H1 (cell line): Measurements from ENCODE around the gene MMP25. TPM values are rescaled to one million over a fixed set of nuclear protein-coding genes. Genes with fewer than 3 reads are reported as not detected.

Experiments used
- CTCF ChIA-PET: fragments of 300-600 bp; sonication (Branson Sonifier 250); formaldehyde crosslinking; loops from one replicate; lab custom pipeline; 2021; ENCODE audit not compliant: partially characterized antibody; lab: Charles Lee
- POLR2A ChIA-PET: fragments of 300-600 bp; sonication (Branson Sonifier 250); formaldehyde crosslinking; loops from one replicate; lab custom pipeline; 2021; ENCODE audit warnings: inconsistent platforms; ENCODE audit not compliant: partially characterized antibody; lab: Charles Lee
- DNase-seq, 2 experiments: peaks; one replicate each; pipeline versions ENCODE4 v3.0.0 to v3.0.0-alpha.2; 2010 to 2022; ENCODE audit warnings: low spot score in 2 of 2, low read depth in 1 of 2, mixed read lengths in 1 of 2
- FAIRE-seq: peaks from 2 replicates; lab custom pipeline; 2011; peaks lifted over from hg19 to GRCh38; lab: Jason Lieb, UNC
- H2AFZ ChIP-seq: 2 replicates; pipeline ENCODE4 v1.8.1; 2012; ENCODE audit warnings: low read length, inconsistent platforms
- H2AK5ac ChIP-seq: 2 replicates; pipeline ENCODE4 v1.6.1; 2013; ENCODE audit warnings: low read depth, low read length
- H2BK120ac ChIP-seq: replicated peaks from 2 replicates; pipeline ENCODE3; 2013; ENCODE audit warnings: low read depth, low read length, inconsistent platforms
- H2BK12ac ChIP-seq: 2 replicates; pipeline ENCODE4 v1.6.1; 2013; ENCODE audit warnings: low read depth, low read length
- H2BK15ac ChIP-seq: 2 replicates; pipeline ENCODE4 v1.6.1; 2013; ENCODE audit warnings: low read length
- H2BK20ac ChIP-seq: 2 replicates; pipeline ENCODE4 v1.6.1; 2013; ENCODE audit warnings: low read length
- H2BK5ac ChIP-seq: 2 replicates; pipeline ENCODE4 v1.6.1; 2013; ENCODE audit warnings: low read depth, low read length
- H3K14ac ChIP-seq: 2 replicates; pipeline ENCODE4 v1.6.1; 2013; ENCODE audit warnings: inconsistent platforms; ENCODE audit not compliant: insufficient read length
- H3K18ac ChIP-seq: 2 replicates; pipeline ENCODE4 v1.6.1; 2013; ENCODE audit warnings: low read length; ENCODE audit errors: extremely low read depth
- H3K23ac ChIP-seq: 2 replicates; pipeline ENCODE4 v1.6.1; 2013; ENCODE audit warnings: inconsistent platforms; ENCODE audit not compliant: insufficient read length
- H3K23me2 ChIP-seq: 2 replicates; pipeline ENCODE4 v1.6.1; 2013; ENCODE audit warnings: low read depth, low read length
- H3K27ac ChIP-seq: 2 replicates; pipeline ENCODE4 v1.6.1; 2011; ENCODE audit warnings: low read depth, low read length, inconsistent platforms
- H3K27me3 ChIP-seq, 4 experiments: replicated peaks in 1 of 4; 1 replicate in 1 of 4; 2 replicates in 3 of 4; pipeline versions ENCODE4 v1.6.1 to v1.8.1; 2011 to 2013; ENCODE audit warnings: low read length in 3 of 4, mild to moderate bottlenecking in 3 of 4, inconsistent platforms in 2 of 4, mixed read lengths in 2 of 4, moderate library complexity in 1 of 4; ENCODE audit not compliant: control insufficient read depth in 3 of 4, insufficient read depth in 3 of 4; ENCODE audit errors: extremely low read depth in 1 of 4
- H3K36me3 ChIP-seq, 4 experiments: 2 replicates each; pipeline versions ENCODE4 v1.6.1 to v1.8.1; 2011 to 2013; ENCODE audit warnings: mild to moderate bottlenecking in 4 of 4, low read length in 3 of 4, moderate library complexity in 2 of 4, control low read depth in 1 of 4, inconsistent platforms in 1 of 4; ENCODE audit not compliant: insufficient read depth in 4 of 4, control insufficient read depth in 2 of 4
- H3K4ac ChIP-seq: replicated peaks from 2 replicates; pipeline ENCODE3; 2013; ENCODE audit warnings: low read length, low read depth, mixed read lengths, inconsistent platforms; ENCODE audit not compliant: insufficient read length
- H3K4me1 ChIP-seq, 4 experiments: replicated peaks in 1 of 4; 1 replicate in 1 of 4; 2 replicates in 3 of 4; pipeline versions ENCODE4 v1.6.1 to v1.8.1; 2011 to 2013; ENCODE audit warnings: low read length in 3 of 4, inconsistent platforms in 2 of 4, mixed read lengths in 1 of 4; ENCODE audit not compliant: insufficient read depth in 4 of 4, control insufficient read depth in 3 of 4
- H3K4me2 ChIP-seq, 2 experiments: 2 replicates each; pipeline versions ENCODE4 v1.6.1 to v1.8.1; 2011 to 2013; ENCODE audit warnings: low read depth in 2 of 2, low read length in 2 of 2, control low read depth in 1 of 2, inconsistent platforms in 1 of 2, mild to moderate bottlenecking in 1 of 2; ENCODE audit not compliant: insufficient read depth in 1 of 2
- H3K4me3 ChIP-seq, 4 experiments: fragments of 200-600, 300-600 bp in 1 of 4; sonication (generic), shearing (Covaris generic), sonication (Bioruptor Twin) in 1 of 4; 2 replicates each; pipeline versions ENCODE4 v1.5.1 to v1.8.1; 2011 to 2016; ENCODE audit warnings: low read length in 4 of 4, low read depth in 3 of 4, control low read depth in 2 of 4, inconsistent platforms in 2 of 4, mild to moderate bottlenecking in 2 of 4, mixed read lengths in 1 of 4, moderate library complexity in 1 of 4; ENCODE audit not compliant: insufficient read depth in 2 of 4; ENCODE audit errors: extremely low read depth in 1 of 4
- H3K56ac ChIP-seq: replicated peaks from 2 replicates; pipeline ENCODE3; 2013; ENCODE audit warnings: low read depth, mild to moderate bottlenecking, mixed read lengths, low read length, inconsistent platforms; ENCODE audit not compliant: insufficient read length
- H3K79me1 ChIP-seq: 2 replicates; pipeline ENCODE4 v1.6.1; 2013; ENCODE audit warnings: low read depth, low read length, control low read depth
- H3K79me2 ChIP-seq, 2 experiments: 2 replicates each; pipeline versions ENCODE4 v1.6.1 to v1.8.1; 2012 to 2013; ENCODE audit warnings: low read length in 2 of 2, mild to moderate bottlenecking in 2 of 2, inconsistent platforms in 1 of 2; ENCODE audit not compliant: insufficient read depth in 2 of 2, control insufficient read depth in 1 of 2
- H3K9ac ChIP-seq, 4 experiments: replicated peaks in 1 of 4; 1 replicate in 1 of 4; 2 replicates in 3 of 4; pipeline versions ENCODE4 v1.6.1 to v1.8.1; 2011 to 2013; ENCODE audit warnings: low read depth in 3 of 4, low read length in 3 of 4, control low read depth in 2 of 4, mild to moderate bottlenecking in 2 of 4, moderate library complexity in 2 of 4, inconsistent platforms in 1 of 4; ENCODE audit errors: extremely low read depth in 1 of 4
- H3K9me3 ChIP-seq, 2 experiments: 2 replicates each; pipeline versions ENCODE4 v1.6.1 to v1.8.1; 2012 to 2013; ENCODE audit warnings: mild to moderate bottlenecking in 2 of 2, moderate library complexity in 2 of 2, control low read depth in 1 of 2, inconsistent platforms in 1 of 2, low read depth in 1 of 2, low read length in 1 of 2, mixed read lengths in 1 of 2; ENCODE audit not compliant: insufficient read depth in 2 of 2
- H4K20me1 ChIP-seq, 2 experiments: replicated peaks in 1 of 2; 2 replicates each; pipeline versions ENCODE3 to v1.8.1; 2011 to 2013; ENCODE audit warnings: inconsistent platforms in 2 of 2, low read length in 2 of 2, mild to moderate bottlenecking in 1 of 2; ENCODE audit not compliant: insufficient read depth in 2 of 2, control insufficient read depth in 1 of 2
- H4K5ac ChIP-seq: 2 replicates; pipeline ENCODE4 v1.6.1; 2013; ENCODE audit warnings: low read length, low read depth, mixed read lengths, inconsistent platforms; ENCODE audit not compliant: insufficient read length
- H4K8ac ChIP-seq: 2 replicates; pipeline ENCODE4 v1.8.0; 2013; ENCODE audit warnings: mild to moderate bottlenecking, moderate library complexity, low read length, inconsistent platforms; ENCODE audit not compliant: insufficient read depth; ENCODE audit errors: extremely low read depth
- H4K91ac ChIP-seq: replicated peaks from 2 replicates; pipeline ENCODE3; 2013; ENCODE audit warnings: low read length, mixed read lengths, inconsistent platforms; ENCODE audit not compliant: insufficient read length
- CBX8 ChIP-seq: fragments of 300-800, 300-1000 bp; sonication (generic); IDR thresholded peaks from 2 replicates; pipeline ENCODE4 v1.7.1; 2016; ENCODE audit warnings: low read depth, low read length, borderline replicate concordance
- CHD2 ChIP-seq: IDR thresholded peaks from 2 replicates; pipeline ENCODE4 v1.6.1; 2012; ENCODE audit warnings: low read length, improper control_type of control experiment
- CREB1 ChIP-seq: IDR thresholded peaks from 2 replicates; pipeline ENCODE4 v1.6.1; 2012; ENCODE audit warnings: inconsistent platforms
- KDM1A ChIP-seq: fragments of 200-600, 300-600 bp; sonication (generic); IDR thresholded peaks from 2 replicates; pipeline ENCODE4 v1.7.1; 2016; ENCODE audit warnings: mild to moderate bottlenecking, low read length, borderline replicate concordance
- RAD21 ChIP-seq, 2 experiments: IDR thresholded peaks in 1 of 2; conservative IDR thresholded peaks in 1 of 2; 2 replicates each; pipeline ENCODE4 v1.6.1; 2011; ENCODE audit warnings: low read depth in 2 of 2, low read length in 2 of 2, improper control_type of control experiment in 1 of 2, inconsistent platforms in 1 of 2, mild to moderate bottlenecking in 1 of 2, moderate library complexity in 1 of 2
- RBBP5 ChIP-seq: IDR thresholded peaks from 2 replicates; pipeline ENCODE4 v1.7.1; 2012; ENCODE audit warnings: low read depth, mild to moderate bottlenecking, inconsistent platforms, low read length, moderate library complexity, borderline replicate concordance
- RXRA ChIP-seq: IDR thresholded peaks from 2 replicates; pipeline ENCODE4 v1.6.1; 2011; ENCODE audit warnings: low read depth, mild to moderate bottlenecking, low read length, moderate library complexity; ENCODE audit not compliant: insufficient read depth
- SIN3A ChIP-seq, 2 experiments: IDR thresholded peaks in 1 of 2; conservative IDR thresholded peaks in 1 of 2; 2 replicates each; pipeline ENCODE4 v1.6.1; 2011 to 2012; ENCODE audit warnings: low read length in 2 of 2, improper control_type of control experiment in 1 of 2, low read depth in 1 of 2, mild to moderate bottlenecking in 1 of 2
- WGBS, 2 experiments: shearing (Covaris generic) in 1 of 2; methylation state at CpG; one replicate each; pipeline versions ENCODE4 v1.1.6 to v1.1.7; 2013 to 2015; ENCODE audit warnings: low lambda C conversion rate in 2 of 2, mixed read lengths in 2 of 2, inconsistent platforms in 1 of 2, low coverage in 1 of 2, missing lambda C conversion rate in 1 of 2; ENCODE audit not compliant: insufficient replicate concordance in 2 of 2, insufficient coverage in 1 of 2, insufficient read length in 1 of 2; ENCODE audit errors: extremely low coverage in 1 of 2, missing lambda C conversion rate in 1 of 2; 5-methylcytosine and 5-hydroxymethylcytosine counted together
- polyA plus RNA-seq, 7 experiments: library from polyadenylated mRNA; depleted of rRNA in 3 of 7; stranded (reverse) in 5 of 7; unstranded in 2 of 7; fragments of >200 nt in 5 of 7; fragments of 200-250 nt in 2 of 7; gene quantifications; 1 replicate in 5 of 7; 2 replicates in 1 of 7; 4 replicates in 1 of 7; pipeline versions ENCODE4 v1.2.1 to v1.2.3, GENCODE V29; 2011 to 2013; ENCODE audit warnings: missing spikeins in 2 of 7, mixed read lengths in 2 of 7
- total RNA-seq: library from RNA; stranded (reverse); fragmentation: NEBNext Ultra II Directional; extraction: Animal tissue kit (Norgen Biotek cat#: 25700); gene quantifications from 2 replicates; pipeline ENCODE4 v1.2.1, GENCODE V29; 2021
- TF ChIP-seq, protein P1 (sequence below): IDR thresholded peaks from 2 replicates; pipeline ENCODE4 v1.6.1; 2012; ENCODE audit warnings: low read length, inconsistent platforms

The MMP25 gene
- total and polyA plus RNA-seq, 2 of the 8 experiments (the other 6 are each of a cell fraction or from before 2014, with no cell fraction given), result 7.7 to 26.7 TPM

- DNase-seq (peak in 1 of 2 experiments; percentile 81), FAIRE-seq (no peak)
- Histone ChIP-seq H3K4me3 (peak overlapping the region; percentile 32 to 58 (median 46)), H2BK120ac (no peak overlapping the region), H3K23ac (no peak overlapping the region), H4K8ac (peak overlapping the region; percentile 43), H3K23me2 (peaks cover 33% of the 10 kb centered on the region), H3K18ac (peak overlapping the region; percentile 96), H2BK20ac (peak overlapping the region; percentile 80; the same call in 1 of the 2 replicates), H3K4ac (peak overlapping the region; percentile 69), H3K79me2 (peaks cover 8 to 24% of the 10 kb centered on the region in 2 experiments), H4K5ac (no peak overlapping the region), H3K4me1 (peaks cover 17 to 70% (median 57%) of the 10 kb centered on the region in 4 experiments), H3K4me2 (peak overlapping the region; percentile 80), H2AFZ (no peak overlapping the region), H3K27me3 (no peaks in the 10 kb centered on the region; a peak in 1 of 7 replicates), H2BK5ac (peak overlapping the region; percentile 52), H3K9ac (peak overlapping the region in 1 of 4 experiments; percentile 9; a peak in 2 of 7 replicates), H3K79me1 (peaks cover 11% of the 10 kb centered on the region; the same call in 1 of the 2 replicates), H3K14ac (no peak overlapping the region), H3K27ac (no peak overlapping the region), H2BK15ac (no peak overlapping the region), H2BK12ac (peak overlapping the region; percentile 84; the same call in 1 of the 2 replicates), H3K36me3 (peaks cover 6 to 20% (median 12%) of the 10 kb centered on the region in 4 experiments; a peak in 7 of 8 replicates), H4K91ac (peak overlapping the region; percentile 34), H3K56ac (no peak overlapping the region), H4K20me1 (peaks cover 16 to 31% of the 10 kb centered on the region in 2 experiments), H2AK5ac (peak overlapping the region; percentile 92; the same call in 1 of the 2 replicates), H3K9me3 (no peaks in the 10 kb centered on the region)
- CTCF ChIA-PET, result interaction anchor here (0.6 to 17.3 kb wide), 7 partner anchors 8 to 137 kb away, joined by 3 to 639 read pairs (median 4); partner anchors contain the start of genes BICDL2, CLDN6, HCFC1R1 and KREMEN2
- WGBS, 2 experiments, result 7% methylated on average over 16 of the region's 19 CpGs; no CpG with 5 or more reads in 1 of the 2 experiments
- POLR2A ChIA-PET, result interaction anchor here (0.6 to 35.7 kb wide), 22 partner anchors 5 to 135 kb away, joined by 3 to 1808 read pairs (median 4); partner anchors contain the start of genes BICDL2, CLDN6, CLDN9 and HCFC1R1
- TF ChIP-seq RBBP5 (peak; percentile 46), CHD2 (no peak), KDM1A (no peak), SIN3A (conservative IDR thresholded peaks at IDR 0.05 in 1 of 2, IDR thresholded peaks at IDR 0.05 in 1 of 2; ENCODE audit: low read depth in 1 of 2, low read length in 2 of 2) (peak in 1 of 2 experiments; percentile 15; a peak in 1 of 4 replicates), RAD21 (IDR thresholded peaks at IDR 0.05 in 1 of 2, conservative IDR thresholded peaks at IDR 0.05 in 1 of 2; ENCODE audit: low read depth in 2 of 2, low read length in 2 of 2) (no peak), RXRA (no peak), CREB1 (no peak), CBX8 (no peak)
- TF ChIP-seq, protein P1, sequence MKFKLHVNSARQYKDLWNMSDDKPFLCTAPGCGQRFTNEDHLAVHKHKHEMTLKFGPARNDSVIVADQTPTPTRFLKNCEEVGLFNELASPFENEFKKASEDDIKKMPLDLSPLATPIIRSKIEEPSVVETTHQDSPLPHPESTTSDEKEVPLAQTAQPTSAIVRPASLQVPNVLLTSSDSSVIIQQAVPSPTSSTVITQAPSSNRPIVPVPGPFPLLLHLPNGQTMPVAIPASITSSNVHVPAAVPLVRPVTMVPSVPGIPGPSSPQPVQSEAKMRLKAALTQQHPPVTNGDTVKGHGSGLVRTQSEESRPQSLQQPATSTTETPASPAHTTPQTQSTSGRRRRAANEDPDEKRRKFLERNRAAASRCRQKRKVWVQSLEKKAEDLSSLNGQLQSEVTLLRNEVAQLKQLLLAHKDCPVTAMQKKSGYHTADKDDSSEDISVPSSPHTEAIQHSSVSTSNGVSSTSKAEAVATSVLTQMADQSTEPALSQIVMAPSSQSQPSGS, result no peak
These were observed 34.1 kb upstream of the MMP25 start for GRCh38 chr16:3012246-3012645.
